GM23248 (cell line): ENCODE results near the gene PRSS1.

Experiments used
- EZH2 ChIP-seq: fragments of 200-600 bp; sonication (generic); IDR thresholded peaks from 2 replicates; pipeline ENCODE4 v1.6.1; 2018; ENCODE audit warnings: antibody characterized with exemption, mild to moderate bottlenecking; ENCODE audit not compliant: insufficient read depth, poor library complexity, severe bottlenecking
- EZH2phosphoT487 ChIP-seq: fragments of 200-600 bp; sonication (generic); IDR thresholded peaks from 2 replicates; pipeline ENCODE4 v1.6.1; 2018; ENCODE audit warnings: antibody characterized with exemption, moderate library complexity, mild to moderate bottlenecking, low read depth; ENCODE audit not compliant: insufficient read depth

GRCh38 chr7:142740786-142741185 is 8.5 kb upstream of the PRSS1 start:
- TF ChIP-seq EZH2: no peak
- no peak for TF ChIP-seq EZH2phosphoT487
